Epidermal melanocyte (primary cell): ENCODE results near the gene CHD5.
A peak's percentile ranks its signal among the peaks of the same experiment; 100 is the strongest.

Experiments used
- DNase-seq: peaks from one replicate; pipeline ENCODE4 v3.0.0; 2011; ENCODE audit warnings: low spot score; ENCODE audit not compliant: insufficient read length

The CHD5 gene

DNA sequence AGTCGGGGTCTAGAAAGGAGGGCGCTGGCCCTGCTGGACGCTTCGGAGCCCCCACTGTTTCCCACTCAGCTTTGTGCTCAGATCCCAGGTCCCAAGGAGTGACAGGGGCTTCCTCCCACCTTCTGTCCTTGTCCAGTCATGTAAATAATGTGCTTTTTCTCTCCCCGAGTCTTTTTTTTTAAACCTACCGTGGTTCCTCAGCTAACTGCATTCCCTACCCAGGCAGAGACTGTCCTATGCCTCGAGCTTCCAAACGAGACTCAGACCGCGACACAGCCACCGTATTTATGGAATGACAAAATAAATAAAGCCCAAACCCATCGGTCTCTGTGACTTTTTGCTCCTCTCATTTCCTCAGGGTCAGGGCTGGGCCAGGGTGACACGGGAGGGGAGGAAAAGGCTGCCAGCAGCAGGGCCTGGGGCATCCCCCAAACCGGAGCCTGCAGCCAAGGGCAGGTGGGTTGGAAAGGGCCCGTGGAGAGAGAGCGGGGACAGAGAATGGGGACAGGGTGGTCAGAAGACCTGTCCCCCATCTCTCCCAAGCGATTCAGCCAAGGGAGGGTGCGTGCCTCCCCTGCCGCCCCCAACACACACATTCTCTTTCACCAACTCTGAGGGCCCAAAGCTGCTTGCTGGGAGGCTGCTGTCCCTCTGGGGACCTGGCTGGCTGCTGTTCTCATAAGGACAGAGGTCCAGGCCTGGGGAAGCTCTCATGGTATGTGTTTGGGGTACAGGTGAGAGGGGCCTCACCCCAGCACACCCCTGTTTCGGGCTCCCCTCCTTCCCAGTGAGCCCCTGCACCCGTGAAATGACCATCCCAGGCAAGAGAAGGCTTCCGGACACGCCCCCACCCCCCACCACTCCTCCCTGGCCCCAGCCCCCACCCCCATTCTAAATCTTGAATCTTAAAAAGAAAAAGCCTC is 79.0 kb downstream of the CHD5 start:
- DNase-seq, result no peak

DNA sequence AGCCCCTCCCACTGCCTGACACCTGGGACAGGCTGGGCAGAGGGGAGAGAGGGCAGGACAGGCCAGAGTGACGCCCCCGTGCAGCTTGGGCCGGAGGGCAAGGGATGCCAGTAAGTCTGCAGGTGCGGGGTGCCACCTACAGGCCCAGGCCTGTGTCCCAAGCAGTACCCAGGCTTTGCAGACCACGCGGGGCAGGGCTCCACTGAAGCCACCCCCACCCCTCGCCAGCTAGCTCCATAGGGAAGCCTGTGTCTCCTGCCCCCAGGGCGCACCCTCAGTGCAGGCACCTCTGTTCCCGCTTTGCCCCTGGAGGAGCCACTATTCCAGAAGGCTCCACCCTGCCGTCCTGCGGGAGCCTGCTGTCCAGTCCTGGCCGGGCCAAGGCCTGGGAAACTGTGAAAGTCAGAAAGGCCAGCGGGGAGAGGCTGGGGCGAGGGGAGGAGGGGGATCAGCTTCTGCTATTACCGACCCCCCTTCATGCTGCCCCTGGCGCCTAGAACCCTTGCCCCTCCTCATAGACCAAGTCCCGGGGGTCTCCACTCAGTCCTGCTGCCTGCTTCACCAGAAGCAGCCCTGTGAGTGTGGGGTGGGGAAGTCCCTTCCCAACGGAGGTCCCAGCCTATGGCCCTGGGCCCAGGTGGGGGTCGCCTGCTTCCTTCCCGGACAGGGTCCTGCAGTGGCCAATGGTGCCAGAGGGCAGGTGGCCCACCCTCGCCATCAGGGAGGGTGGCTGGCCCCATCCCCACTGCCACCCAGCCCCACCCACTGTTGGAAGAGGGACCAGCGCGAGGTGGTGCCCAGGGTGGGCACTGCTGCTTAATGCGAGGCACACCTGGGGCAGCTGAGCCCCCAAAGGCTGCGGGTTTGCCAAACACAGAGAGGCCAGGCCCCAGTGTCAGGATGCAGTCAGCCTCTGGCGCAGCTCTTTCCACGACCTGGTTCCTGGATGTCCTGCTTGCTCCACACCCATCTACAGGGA is 80.0 kb downstream of the CHD5 start:
- no peak for DNase-seq

DNA sequence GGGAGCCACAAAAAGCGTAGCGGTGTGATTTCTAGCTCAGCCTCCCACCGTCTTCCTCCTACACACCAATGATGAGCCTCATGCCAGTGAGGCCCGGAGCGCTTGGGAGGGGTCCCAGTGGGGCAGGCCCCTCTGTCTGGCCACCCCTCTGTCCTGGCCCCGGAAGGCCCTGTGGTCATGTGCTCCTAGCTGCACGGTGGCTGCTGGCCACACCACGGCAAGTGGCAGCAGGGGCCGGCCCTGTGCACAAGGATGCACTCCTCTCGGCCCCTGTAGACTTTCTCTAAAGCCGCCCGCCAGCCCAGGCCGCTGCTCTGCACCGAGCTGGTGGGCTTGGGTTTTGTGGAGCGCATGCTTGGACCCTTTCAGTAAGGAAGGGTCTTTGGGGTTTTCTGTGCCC is 80.8 kb downstream of the CHD5 start:
- no peak for DNase-seq

DNA sequence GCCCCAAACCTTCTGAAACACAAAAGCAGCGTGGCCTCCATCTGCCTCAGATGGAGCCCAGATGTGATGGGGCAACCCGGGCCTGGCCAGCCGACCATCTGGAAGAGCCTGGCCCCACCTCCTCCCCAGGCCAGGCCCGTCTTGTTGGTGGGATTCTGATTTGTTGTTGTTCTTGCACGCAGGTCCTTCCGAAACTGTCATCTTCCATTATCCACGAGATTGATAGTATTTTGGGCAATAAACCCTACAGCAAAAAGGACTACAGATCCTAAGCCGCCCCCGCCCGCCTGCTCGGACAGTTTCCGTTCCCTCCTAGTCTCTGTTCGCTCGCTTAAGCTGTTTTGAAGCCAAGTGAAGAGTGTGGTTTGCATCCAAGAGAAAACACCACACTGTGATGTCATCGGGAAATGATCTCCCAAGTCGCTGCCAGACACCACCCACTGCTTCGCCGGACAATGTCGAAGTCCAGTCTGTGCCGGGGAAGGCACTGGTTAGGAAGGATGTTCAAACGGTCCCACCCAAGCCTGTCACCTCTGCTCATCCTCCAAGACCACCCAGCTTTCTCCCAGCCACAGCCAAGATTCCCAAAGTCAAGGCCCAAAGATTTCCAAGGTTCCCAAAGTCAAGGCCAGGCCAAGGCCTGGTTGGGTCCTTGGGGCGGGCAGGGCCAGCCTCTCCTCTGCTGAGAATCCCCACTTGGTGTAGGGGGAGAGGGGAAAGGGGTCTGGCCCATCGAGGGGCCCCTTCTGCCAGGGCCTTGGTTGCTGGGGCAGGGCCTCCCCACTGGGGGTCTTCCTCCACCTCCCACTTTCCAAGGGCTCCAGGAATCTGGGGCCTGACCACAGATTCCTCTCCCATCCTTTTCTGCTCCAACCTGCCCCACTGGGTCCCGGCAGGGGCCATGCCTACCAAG is 81.6 kb downstream of the CHD5 start:
- DNase-seq, result peak; percentile 90

DNA sequence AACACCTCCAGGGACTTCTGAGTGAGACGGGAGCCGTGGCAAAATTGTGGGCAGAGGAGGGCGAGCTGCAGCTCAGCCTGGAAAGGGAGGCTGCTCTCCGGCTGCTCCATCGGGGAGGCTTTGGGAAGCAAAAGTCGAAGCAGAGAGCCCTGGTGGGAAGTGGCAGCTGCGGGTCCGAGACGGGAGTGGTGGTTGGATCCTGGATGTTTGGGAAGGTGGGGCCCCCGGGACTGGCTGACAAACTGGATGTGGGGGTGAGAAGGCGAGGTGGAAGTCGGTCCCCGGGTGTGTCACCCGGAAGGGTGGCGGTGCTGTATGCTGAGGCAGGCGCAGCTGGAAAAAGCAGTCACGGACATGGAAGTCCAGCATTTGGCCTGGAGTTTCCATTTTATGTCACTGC is 82.3 kb downstream of the CHD5 start:
- no peak for DNase-seq

DNA sequence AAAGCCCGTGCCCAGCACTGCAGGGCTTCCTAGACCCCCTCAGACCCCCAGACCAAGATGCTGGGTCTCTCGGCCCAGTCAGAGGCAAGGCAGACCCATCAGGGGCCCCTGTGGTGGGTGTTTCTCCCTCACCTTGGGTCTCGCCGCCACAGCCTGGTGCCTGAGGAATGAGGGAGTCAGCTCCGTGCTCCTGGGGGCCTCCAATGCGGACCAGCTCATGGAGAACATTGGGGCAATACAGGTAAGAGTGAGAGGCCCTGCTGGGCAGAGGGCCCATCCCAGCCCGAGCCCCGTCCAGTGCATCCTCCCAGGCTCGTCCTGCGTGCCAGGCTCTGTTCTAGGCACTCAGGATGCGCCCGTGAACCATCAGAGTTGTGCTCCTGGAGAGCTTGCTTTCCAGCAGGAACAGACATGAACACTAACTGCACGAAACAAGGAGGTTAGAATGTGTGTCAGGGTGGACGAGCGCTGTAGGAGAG is 83.0 kb downstream of the CHD5 start:
- DNase-seq, result no peak

DNA sequence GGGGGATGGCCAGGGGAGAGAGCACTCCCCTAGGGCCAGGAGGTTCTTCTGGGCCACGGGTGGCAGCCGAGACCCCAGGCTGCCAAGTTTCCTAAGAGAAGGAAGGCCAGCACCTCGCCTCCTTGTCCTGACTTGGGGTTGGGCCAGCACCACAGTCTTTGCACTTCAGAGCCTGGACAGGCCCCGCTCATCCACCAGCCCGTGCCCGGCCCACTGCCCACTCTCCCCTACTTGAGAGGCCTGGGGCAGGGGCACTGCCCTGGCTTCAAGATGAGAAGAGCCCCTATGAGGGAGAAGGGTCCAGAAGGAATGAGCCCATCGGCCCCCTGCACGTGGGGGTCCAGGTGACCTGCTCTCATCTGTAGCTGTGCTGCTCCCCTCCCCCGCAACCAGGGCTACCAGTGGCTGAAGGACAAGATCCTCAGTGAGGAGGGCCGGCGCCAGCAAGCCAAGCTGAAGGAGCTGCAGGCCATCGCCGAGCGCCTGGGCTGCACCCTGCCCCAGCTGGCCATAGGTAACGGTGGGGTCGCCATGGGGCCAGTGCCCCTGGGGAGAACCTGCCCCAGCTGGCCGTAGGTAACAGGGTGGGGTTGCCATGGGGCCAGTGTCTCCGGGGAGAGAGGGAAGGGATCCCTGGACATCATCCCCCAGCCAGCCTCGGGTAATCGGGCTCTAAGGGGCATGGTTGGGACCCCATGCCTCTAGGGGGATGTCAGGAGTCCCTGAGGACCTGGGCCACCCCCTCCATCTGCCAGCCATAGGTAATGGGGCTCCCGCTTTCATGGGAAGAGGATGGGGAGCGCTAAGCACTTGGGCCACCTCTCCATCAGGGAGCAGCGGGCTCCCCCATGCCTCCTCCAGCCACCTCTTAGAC is 83.6 kb downstream of the CHD5 start:
- DNase-seq, result no peak

DNA sequence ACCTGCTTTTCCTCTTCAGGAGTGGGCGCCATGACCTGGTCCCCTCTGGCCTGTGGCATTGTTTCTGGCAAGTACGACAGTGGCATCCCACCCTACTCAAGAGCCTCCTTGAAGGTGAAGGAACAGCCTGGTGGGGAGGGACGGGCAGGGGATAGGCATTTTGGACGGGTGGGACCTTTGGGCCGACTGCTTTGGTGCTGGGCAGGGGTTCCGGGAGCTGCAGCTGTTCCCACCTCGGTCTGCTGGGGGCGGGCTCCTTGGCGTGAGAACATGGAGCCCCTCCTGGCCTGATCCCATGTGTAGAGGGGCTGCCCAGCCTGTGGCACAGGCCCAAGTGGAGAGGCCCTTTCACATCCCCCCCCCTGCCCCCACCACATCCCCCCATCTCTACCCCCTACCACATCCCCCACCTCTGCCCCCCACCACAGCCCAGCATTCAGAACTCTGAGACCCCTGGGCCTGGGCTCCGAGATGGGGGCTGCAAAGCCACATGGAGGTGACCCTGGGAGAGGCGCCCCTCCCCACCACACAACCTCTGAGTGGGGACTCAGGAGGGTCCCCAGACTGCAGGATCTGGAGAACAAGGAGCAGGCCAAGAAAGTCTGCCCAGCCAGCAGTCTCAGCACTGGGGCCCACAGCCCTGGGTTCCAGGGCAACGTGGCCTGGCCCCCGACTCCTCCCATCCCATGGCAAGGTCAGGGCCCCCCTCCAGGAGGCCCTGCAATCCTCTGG is 84.4 kb downstream of the CHD5 start:
- no peak for DNase-seq

GRCh38 chr1:6094801-6095505 is 85.2 kb downstream of the CHD5 start:
- DNase-seq, result no peak

DNA sequence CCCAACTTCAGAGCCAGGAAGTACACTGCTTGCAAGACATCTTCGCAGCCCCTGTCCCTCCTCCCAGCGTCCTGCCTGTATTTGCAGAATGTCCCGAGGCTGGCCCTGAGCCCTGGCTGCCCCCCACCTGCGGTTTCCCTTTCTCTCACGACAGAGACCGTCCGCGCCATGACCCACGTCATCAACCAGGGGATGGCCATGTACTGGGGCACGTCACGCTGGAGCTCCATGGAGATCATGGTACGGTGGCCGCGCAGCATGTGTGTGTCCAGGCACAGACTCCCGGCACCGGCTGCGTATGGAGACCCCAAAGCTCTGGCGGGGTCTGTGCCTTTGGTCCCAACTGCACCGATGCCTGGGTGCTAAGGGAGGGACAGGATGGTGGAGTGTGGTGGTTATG is 85.9 kb downstream of the CHD5 start:
- no peak for DNase-seq

DNA sequence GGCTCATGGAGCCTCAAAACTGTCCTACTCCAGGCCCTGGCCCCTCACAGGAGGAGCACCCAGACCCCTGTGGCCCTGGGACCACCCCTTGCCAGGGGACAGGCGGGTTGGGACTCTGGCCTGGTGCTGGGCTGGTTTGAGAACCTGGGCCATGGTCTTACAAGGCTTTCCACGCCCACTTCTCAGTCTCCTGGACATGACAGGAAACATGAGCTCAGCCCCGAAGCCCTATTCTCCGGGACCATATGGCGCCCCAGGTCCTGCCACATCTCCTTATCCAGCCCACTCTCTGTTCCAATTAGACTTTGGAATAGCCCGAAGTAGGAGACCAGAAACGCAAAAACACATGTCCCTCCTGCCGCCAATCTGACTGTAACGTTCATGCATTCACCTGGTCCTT is 86.5 kb downstream of the CHD5 start:
- DNase-seq, result no peak

DNA sequence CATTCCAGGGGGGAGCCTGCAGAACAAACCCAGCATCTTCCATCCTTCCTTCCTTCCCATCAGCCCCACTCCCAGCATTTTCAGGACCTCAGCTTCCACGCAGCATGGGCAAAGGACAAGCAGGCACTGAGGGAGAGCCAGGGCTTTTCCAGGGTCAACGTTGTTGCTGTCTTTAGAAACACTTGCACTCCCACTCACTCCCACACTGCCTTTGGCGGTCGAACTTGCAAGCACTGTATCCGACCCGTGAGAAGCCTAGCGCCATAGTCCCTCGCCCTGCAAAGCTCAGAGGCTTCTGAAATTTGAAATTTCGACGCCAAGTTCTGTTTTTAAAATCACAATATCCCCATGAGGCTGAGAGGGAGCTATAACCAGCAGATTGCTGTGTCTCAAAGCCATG is 87.0 kb downstream of the CHD5 start:
- DNase-seq, result no peak

- no peak for DNase-seq
These were observed 87.9 kb downstream of the CHD5 start for GRCh38 chr1:6092211-6092610.

DNA sequence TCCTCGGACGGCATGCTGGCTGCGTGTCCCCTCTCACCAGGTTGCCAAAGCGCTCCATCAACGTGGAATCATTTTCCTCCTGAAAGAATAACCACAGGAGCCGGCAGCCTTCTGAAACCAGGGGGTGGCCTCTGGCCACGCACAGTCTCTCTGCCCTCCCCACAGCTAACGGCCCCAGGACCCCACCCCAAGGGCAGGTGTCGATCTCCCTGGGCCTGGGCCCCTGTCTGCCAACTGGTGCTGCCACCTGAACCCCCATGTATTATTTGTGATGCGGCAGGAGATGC is 88.4 kb downstream of the CHD5 start:
- no peak for DNase-seq

DNA sequence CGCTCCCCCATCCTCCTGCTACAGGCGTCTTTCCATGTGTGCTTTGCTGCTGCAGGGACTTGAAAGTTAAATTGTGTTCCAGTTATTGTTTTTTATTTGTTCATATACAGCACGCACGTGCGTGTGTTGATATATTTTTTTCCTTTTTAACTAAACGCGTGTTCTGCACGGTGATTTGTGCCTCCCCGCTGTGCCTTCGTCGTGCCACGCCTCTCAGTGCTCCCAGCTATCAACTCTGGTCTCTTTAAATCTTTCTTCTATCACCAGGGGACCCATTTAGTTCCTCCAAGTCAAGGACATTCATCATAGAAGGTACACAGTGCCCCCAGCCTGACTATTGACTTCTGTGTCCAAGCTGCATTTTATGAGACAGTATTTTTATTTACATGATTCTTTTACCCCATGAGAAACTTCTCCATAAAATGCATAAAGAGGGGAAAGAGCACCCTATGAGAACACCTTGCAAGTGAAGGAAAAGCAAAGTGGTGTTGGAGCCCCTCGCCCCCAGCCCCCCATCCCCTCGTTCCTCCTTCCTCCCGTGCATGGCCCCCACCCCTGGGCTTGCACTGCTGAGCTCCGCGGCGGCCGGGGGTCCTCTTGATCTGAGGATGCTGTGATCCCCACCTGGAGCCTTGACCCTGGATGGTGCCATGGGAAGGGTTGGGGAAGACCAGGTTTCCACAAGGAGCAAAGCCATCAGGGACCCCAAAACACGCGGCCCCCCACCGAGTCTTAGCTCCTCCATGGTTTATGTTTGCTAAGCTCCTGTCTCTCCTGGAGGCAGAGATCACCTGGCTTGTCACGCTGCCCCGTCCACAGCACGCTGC is 88.9 kb downstream of the CHD5 start:
- no peak for DNase-seq

DNA sequence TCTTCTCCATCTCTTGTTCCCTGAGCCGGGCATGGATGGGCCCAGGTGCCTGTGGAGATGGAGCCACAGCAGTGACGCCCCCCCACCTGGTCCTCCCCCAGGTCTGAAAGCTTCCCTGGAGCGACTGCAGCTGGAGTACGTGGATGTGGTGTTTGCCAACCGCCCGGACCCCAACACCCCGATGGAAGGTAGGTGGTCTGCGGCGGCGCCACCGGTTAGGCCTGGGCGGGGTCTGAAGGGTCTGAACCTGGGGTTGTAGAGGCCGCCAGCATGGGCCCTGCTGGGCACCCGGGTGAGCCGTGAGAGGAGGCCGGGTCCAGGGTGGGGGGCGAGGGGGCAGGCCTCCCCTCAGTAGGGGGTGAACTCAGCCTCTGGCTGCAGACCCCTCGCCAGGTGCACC is 89.8 kb downstream of the CHD5 start:
- DNase-seq, result no peak

GRCh38 chr1:6088956-6089355 is 91.2 kb downstream of the CHD5 start:
- no peak for DNase-seq

GRCh38 chr1:6087958-6088357 is 92.2 kb downstream of the CHD5 start:
- DNase-seq, result no peak
